Activated CD4-positive, alpha-beta T cell treated with anti-CD3 and anti-CD28 coated beads, Interleukin-2, amount 50 U/mL, for 4 hours (primary cell): ENCODE measurements around the gene BTBD1.
A peak's percentile ranks its signal among the peaks of the same experiment; 100 is the strongest.
"Not testable (repeated sequence)": the region's sequence is repeated elsewhere in the genome, so short reads cannot be mapped to it uniquely, and the experiment has no call there.

Experiments used
- DNase-seq, 2 experiments: peaks; one replicate each; pipeline ENCODE4 v3.0.0-alpha.2; 2020

Gene BTBD1

GRCh38 chr15:83092309-83092976 lies 25.4 kb upstream of the BTBD1 start:
- DNase-seq, result no peak

GRCh38 chr15:83091965-83092308 lies 24.9 kb upstream of the BTBD1 start:
- DNase-seq, result not testable (repeated sequence)

- DNase-seq, result no peak
These were observed 23.4 kb upstream of the BTBD1 start for GRCh38 chr15:83090465-83090864.

DNA sequence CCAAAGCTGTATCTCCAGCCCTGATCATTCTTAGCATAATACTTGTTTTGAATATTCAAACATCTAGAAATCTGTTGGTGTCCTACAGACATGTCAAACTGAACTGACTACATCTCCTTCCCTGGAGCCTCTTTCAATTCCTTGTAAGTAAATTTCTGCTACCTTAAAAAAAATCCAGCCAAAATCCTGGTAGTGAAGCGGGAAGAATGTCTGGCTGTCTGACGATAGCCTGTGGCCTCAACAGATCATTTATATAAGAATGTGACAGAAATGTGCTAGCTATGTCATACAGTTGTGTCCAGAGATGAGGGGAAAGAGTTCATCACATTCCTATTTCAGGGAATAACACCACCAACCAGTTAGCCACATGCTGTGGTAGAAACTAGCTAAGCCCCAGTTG lies 21.8 kb upstream of the BTBD1 start:
- no peak for DNase-seq

- no peak for DNase-seq
These were observed 20.5 kb upstream of the BTBD1 start for GRCh38 chr15:83087576-83087975.

DNA sequence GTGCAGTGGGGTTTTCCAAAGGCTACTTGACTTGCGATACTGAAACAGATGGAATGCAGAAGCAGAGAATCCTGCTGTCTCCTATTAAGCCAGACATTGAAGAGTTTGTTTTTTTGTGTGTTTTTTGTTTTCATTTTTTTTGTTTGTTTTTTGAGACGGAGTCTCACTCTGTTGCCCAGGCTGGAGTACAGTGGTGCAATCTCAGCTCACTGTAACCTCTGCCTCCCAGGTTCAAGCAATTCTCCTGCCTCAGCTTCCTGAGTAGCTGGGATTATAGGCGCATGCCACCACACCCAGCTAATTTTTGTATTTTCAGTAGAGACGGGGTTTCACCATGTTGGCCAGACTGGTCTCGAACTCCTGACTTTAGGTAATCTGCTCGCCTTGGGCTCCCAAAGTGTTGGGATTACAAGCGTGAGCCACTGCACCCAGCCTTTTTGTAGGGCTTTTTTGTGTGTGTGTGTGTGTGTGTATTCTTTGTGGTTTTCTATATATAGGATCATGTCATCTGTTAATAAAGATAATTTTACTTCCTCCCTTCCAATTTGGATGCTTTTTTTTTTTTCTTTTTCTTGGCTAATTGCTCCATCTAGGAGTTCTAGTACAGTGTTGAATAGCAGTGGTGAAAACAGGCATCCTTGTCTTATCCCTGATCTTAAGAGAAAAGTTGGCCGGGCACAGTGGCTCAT lies 19.0 kb upstream of the BTBD1 start:
- DNase-seq, result not testable (repeated sequence)

DNA sequence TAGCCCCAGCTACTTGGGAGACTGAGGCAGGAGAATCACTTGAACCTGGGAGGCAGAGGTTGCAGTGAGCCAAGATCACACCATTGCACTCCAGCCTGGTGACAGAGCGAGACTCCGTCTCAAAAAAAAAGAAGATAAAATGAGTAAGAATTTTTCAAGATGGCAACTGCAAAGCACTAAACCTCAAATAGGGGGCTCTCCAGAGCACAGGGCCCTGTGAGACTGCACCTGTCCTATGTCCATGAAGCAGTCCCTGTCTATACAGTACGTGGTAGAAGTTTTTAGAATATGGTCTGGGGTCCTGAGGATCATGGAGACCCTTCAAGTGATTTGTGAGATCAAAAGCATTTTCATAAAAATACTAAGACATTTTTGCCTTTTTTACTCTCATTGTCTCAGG lies 18.4 kb upstream of the BTBD1 start:
- not testable (repeated sequence) for DNase-seq

- no peak for DNase-seq
These were observed 15.8 kb upstream of the BTBD1 start for GRCh38 chr15:83082730-83083386.

DNA sequence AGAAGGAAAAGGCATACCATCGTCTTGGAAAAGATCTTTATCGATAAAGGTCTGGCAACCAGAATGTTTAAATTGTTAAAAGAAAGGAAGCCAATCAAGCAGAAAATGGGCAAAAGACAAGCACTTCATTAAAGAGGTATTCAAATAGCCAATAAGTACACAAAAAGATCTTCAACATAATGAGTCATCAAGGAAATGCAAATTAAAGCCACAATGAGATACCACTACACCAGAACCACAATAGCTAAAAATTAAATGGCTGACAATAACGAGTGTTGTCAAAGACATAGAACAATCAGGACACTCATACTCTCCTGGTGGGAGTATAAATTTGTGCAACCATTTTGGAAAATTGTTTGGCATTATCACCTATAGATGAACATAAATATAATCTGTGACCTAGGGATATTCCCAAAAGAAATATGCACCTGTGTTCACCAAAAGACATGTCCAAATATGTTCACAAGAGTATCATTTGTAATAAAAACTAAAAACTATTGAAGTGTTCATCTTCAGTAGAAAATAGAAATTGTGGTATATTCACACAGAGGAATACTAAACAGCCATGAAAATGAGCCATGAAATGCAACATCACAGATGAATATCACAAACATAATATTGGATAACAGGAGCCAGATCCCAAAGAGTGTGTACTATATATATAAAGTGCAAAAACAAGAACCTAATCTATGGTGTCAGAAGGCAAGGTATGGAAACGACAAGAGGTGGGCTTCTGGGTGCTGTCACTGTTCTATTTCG lies 14.4 kb upstream of the BTBD1 start:
- no peak for DNase-seq

GRCh38 chr15:83078712-83079111 lies 11.7 kb upstream of the BTBD1 start:
- DNase-seq, result no peak

- no peak for DNase-seq
These were observed 10.6 kb upstream of the BTBD1 start for GRCh38 chr15:83077491-83078230.

DNA sequence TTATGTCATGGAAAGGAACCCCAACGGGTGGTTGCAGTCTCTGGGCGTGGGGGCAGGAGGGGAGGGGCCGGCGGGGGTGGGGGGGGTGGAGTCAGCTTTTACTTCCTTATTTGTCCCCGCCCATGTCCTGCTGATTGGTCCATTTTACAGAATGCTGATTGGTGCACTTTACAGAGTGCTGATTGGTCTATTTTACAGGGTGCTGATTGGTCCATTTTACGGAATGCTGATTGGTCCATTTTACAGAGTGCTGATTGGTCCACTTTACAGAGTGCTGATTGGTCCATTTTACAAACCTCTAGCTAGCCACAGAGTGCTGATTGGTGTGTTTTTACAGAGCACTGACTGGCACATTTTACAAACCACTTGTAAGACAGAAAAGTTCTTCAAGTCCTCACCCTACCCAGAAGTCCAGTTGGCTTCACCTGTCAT lies 2.2 kb upstream of the BTBD1 start:
- peak; percentile 12 to 15 for DNase-seq

- no peak for DNase-seq
These were observed 1.0 kb upstream of the BTBD1 start for GRCh38 chr15:83068054-83068453.

GRCh38 chr15:83067638-83067962 lies 548 bp upstream of the BTBD1 start:
- DNase-seq, result no peak

DNA sequence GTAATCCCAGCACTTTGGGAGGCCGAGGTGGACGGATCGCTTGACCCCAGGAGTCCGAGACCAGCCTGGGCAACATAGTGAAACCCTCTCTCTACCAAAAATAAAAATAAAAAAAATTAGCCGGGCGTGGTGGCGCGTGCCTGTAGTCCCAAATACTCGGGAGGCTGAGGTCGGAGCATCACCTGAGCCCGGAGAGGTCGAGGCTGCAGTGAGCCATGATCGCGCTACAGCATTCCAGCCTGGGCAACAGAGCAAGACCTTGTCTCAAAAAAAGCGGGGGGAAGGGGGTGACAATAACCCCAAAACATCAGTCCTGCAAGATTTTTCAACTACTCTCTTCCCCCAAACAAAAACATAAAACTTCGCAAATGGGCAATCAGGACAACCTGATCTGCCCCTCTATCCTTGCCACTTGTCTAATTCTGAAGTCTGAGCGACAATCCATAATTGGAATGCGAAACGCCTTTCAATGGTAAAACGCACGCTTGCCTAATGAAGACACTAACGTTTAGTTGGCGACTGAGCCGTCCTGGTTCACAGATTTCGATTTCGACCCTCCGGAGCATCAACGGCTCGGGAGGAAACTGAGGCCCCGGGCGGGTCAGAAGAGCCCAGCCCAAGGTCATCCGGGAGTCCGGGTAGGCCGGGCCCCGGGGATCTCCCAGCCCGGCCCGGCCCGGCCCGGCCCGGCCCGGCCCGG lies 868 bp downstream of the BTBD1 start:
- no peak for DNase-seq

DNA sequence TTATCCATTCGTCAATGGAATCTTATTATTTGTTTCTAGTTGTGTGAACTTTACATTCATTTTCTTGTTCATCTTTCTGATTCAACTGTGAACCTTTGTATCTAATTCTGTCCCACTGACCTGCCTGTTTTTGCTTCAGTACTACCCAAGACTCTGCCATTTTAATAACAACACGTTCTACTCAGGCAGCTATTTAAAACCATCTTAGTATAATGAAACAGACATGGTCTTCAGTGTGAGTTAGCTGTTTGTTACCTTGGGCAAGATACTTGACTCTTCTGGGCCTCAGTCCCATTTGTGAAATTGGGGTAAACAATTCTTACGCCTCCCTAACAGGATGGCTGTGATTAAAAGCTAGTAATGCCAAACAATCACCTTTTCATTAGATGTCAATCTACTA lies 1.6 kb downstream of the BTBD1 start:
- no peak for DNase-seq

DNA sequence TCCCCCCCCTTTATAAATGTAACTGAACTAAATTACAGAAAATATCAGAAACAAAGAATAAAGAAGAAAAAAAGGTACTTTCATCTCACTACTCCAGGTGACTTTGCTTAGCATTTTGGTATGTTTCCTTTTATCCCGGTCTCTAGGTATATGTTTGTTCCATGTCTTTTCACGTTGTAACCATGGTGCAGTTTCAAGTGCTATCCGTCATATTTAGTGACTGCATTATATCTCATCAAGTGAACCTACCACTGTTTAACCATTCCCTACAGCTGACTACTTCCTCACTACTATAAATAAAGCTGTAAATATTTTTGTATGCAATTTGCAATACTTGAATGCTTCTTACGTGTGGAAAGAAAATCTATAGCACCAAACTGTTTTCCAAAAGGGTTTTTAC lies 2.2 kb downstream of the BTBD1 start:
- DNase-seq, result no peak

GRCh38 chr15:83063551-83063950 lies 3.5 kb downstream of the BTBD1 start:
- DNase-seq, result no peak

DNA sequence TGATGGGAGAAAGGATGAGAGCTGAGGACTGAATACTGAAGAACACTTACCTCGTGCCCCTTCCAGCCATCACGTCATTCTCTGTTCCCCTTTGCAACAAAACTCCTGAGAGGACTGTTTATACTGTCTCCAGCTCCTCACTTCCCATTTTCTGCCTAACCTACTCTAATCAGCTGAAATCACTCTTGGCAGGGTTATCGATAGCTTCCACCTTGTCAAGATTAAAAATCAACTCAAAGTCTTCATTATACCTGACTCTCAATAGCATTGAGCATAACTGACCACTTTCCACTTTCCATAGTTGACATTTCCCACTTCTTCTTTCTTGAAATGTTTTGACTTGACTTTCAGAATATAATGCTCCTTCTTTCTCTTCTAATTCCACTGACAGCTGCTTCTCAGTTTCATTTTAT lies 4.3 kb downstream of the BTBD1 start:
- DNase-seq, result no peak

DNA sequence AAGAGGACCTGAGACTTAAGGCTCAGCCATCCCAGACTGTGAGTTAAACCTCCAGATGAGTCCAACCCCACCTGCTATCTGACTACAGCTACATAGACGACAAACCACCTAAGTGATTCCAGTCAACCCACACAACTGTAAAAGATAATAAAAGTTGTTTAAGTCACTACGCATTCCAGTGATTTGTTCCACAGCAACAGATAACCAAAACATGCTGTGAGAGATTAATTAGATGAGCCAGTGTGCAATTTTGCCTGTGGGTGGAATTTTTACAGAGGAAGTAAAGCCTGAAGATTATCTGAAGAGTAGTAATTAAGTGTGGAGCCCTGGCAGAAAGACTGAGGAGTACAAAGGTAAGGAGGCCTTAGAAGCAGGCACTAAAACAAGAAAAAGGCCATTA lies 5.4 kb downstream of the BTBD1 start:
- DNase-seq, result no peak

DNA sequence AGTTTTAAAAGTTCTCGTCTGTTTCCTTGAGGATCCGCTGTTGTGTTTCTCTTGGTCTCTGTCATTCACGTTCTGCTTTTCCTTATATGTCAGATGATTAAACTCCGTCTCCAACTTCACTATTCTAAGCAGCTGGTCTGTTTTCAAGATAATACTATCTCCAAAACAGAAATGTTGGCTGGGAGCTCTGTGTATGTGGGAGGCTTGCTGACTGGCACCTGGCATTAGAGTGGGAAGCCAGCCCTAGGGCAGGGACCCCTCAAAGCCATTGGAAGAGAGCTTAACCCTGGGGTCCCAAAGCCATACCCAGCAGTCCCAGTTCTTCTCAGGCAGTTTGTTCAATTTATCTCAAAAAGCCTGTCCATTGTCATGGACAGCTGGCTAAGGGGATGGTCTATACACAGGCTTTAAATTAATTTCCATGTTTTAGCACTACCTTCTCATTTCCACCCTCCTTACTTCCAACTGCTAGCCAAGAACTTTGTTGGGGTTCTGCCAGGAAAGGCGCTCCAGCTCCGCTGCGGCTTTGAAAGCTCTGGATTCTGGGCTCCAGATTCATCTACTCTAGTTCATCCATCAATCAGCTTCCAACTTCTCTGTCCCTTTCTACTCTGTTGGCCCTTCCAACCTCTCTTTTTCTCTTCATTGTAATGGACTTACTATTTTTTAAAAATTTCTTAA lies 9.2 kb downstream of the BTBD1 start:
- DNase-seq, result no peak

GRCh38 chr15:83057002-83057401 lies 10.1 kb downstream of the BTBD1 start:
- DNase-seq, result no peak
